GM19455 (cell line): ENCODE results near the gene PTPRG.

Experiments used
- ATAC-seq: cut with Tn5 transposase; IDR thresholded peaks from one replicate; pipeline ENCODE4 v1.9.1; 2021; ENCODE audit not compliant: unreplicated experiment

The PTPRG gene

GRCh38 chr3:61648481-61648880 is 87.1 kb downstream of the PTPRG start:
- ATAC-seq, result no peak

DNA sequence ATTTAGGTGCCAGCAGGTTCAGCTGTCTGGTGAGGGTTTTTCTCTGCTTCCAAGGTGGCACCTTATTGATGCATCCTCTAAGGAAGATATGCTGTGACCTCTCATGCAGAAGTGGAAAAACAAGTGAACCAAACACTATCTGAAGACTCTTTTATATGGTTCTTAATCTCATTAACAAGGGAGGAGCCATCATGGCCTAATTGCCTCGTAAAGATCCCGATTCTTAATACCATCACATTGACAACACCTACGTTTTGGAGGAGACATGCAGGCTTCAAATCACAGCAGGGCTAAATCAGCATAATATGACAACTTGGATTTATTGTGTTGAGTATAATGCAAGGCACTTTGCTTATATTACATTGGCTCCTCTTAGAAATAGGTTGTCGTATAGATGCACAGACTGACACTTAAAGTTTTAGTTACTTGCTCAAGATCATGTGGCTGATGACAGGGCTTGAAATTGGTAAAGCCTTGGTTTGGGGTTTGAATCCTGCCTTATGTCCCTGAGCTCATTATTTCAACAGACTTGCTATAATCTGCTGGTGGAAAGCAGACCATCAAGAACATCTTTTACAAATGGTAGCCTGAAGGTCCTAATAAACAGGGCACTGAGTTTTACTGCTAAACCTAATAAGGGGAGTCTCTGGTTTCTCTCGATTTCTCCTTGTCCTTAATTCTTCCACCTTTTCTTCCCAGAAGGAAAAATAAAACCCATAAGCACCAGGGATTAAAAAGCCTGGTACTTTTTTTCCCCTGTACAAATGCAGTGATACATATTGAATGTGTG is 88.2 kb downstream of the PTPRG start:
- no peak for ATAC-seq

- ATAC-seq, result no peak
These were observed 88.9 kb downstream of the PTPRG start for GRCh38 chr3:61650276-61650675.

DNA sequence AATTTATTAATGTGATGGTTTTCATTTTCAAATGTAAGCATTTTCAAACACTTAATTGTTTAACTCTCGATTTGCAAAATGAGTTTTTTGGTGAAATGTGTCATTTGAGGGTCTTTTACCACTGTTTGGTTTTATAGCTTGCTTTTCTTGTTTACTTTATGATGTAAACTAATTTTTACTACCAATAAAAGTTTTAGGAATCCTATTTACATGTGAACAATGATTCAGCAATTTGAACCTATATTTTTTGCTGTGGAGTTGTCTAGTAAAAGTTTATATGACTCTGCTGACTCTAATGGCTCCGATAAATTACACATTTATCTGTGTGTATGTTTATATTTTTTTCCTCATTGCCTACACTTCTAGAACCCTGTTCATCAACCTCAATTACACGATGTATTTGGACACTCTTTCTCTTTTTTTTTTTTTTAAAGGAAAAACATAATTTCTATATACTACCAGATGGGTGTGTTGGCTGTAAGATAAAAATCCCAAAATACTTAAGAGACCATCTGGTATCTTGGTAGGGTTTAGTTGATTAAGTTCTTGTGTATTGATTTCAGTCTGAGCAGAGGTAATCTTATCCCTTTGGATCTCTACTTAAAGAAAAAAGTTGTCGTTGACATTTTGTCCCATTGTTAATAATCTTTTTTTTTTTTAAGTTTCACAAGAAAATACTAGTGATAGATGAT is 89.5 kb downstream of the PTPRG start:
- no peak for ATAC-seq

- ATAC-seq, result no peak
These were observed 96.3 kb downstream of the PTPRG start for GRCh38 chr3:61657689-61658088.

GRCh38 chr3:61662861-61663260 is 101.5 kb downstream of the PTPRG start:
- ATAC-seq, result no peak

DNA sequence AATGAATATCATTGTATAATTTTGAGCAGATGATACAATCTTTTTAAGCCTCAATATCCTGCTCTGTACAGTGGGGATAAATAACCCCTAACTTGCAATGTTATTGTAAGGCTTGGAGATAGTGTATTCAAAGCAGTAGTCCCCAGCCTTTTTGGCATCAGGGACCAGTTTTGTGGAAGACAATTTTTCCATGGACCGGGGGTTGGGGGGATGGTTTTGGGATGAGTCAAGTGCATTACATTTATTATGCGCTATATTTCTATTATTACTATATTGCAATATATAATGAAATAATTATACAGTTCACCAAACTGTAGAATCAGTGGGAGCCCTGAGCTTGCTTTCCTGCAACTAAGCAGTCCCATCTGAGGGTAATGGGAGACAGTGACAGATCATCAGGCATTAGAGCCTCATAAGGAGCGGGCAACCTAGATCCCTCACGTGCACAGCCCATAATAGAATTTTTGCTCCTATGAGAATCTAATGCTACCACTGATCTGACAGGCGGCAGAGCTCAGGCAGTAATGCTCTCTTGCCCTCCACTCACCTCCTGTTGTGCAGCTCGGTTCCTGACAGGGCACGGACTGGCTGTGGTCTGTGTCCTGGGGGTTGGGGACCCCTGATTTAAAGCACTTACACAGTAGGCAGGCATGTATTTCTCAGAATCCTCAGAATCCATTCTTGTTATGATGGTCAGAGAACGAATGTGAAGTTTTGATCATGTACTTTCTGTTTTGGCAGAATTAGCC is 102.2 kb downstream of the PTPRG start:
- no peak for ATAC-seq

DNA sequence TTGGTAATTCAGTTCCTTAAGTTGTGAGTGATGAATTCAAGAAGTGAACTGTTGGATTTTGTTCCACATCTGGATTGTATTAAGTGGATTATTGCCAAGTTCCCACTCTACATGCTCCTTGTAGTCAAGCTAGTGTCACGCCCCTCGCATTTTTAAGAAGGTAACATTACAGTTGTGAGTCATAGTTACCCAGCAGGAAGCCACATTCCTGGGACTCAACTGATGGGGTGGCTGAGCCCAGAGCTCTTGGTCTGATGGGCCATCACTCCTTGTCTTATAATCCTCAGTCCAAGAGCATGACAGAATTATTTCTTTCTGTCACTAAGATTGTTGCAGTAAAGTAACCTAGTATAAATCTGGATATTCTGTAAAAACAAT is 102.7 kb downstream of the PTPRG start:
- ATAC-seq, result no peak

DNA sequence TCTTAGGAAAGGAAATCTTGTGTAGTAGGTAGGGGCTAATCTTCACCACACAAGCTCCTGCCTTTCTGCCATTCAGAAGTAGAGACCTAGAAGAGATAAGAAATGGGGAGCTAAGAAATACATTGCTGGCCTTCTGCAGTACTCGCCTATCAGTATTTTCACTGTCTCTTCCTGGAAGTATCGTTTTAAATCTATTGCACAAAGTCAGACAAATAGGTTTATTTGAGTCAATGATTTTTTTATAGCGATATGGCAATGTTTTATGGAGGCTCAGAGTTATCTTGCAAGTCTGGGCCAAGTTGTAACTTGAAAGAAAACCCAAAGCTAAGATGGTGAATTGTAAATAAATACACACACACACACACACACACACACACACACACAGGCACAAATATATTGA is 103.8 kb downstream of the PTPRG start:
- no peak for ATAC-seq

GRCh38 chr3:61665987-61666386 is 104.6 kb downstream of the PTPRG start:
- ATAC-seq, result no peak

DNA sequence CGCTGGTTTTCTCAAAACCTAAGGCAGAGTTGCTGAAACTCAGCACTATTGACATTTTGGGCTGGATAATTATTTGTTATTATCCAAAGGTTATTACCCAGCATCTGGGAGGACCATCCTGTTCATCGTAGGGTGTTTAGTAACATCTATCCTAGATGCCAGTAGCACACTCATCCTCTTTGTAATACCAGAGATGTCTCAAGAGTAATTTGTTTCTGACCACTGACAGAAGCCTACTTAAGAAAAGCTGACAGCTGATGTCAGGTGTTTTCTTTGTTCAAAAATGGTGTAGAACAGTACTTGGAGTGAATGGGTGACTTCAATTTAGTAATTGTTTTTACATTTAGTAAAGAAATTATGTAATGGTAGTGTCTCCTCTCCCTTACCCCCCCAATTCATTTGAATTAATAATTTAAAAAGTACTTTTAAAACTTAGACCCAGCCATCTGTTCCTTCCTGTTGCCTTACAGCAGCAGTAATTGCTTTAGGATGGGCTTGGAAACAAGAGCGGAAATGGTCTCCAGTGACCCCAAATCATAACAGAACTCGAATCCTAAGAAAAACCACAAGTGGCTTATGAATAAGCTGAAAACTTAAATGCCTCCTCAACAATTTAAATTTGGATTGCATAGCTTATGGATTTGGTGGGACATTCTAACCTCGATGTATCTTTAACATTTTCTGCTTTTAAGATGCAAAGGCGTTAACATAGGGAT is 105.4 kb downstream of the PTPRG start:
- ATAC-seq, result no peak

DNA sequence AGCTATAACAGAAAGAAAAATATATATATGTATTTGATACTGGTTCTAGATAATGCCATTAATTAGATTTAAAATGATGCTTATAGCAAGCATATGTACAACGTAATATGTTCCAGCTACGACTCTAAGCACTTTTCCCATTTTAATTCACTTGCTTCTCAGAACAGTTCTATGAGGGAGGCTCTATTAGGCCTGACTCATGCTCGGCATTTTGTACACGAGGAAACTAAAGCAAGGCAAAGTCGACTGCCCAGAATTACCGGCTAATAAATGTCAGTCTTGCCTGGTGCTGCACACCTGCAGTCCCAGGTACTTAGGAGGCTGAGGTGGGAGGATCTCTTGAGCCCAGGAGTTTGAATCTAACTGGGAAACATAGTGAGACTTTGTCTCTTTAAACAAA is 106.0 kb downstream of the PTPRG start:
- no peak for ATAC-seq

- no peak for ATAC-seq
These were observed 106.4 kb downstream of the PTPRG start for GRCh38 chr3:61667814-61668213.

DNA sequence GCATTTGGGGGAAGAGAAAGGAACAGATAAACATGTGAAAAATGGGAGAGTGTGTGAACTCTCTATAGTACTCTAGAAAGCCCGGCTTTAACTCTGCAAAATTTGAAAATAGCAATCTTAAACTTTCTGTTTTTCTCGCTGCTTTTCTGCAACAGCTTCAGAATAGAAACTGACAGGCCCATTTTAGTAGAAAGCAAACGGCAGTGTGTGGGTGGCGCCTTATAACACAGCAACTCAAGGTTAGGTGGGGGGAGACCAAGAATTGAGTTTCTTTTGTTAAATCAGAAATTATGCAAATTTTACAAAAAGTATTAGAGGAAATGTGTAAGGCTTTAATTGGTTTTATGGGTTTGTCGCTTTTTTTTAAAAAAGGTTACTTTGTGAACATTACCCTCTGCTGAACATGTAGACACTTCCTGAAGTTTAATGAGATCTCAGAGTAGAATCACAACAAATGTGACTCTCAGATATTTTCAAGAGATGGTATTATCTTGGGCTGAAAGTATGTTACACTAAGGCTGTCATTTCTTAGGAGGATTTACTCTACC is 107.0 kb downstream of the PTPRG start:
- ATAC-seq, result no peak

- ATAC-seq, result no peak
These were observed 107.8 kb downstream of the PTPRG start for GRCh38 chr3:61669203-61669602.

GRCh38 chr3:61669668-61670299 is 108.4 kb downstream of the PTPRG start:
- ATAC-seq, result no peak

GRCh38 chr3:61673651-61674050 is 112.3 kb downstream of the PTPRG start:
- no peak for ATAC-seq

DNA sequence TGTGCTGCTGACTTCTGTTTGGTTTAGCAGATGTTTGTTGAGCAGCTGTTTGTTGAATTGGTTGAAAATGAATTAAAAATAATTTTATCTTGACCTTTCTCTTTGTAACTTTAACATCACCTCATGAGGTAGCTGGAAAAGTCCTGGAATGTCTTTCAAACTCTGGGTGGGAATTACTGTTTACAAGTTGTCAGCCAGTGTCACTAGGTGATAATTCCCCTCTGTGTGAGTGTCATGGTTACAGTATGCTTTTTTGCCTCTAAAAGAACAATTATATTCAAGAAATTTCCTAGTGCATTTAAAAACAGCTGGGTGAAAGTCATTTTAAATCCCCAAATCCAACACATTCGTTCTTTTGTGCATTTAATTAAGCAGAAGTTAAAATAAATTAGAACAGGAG is 113.2 kb downstream of the PTPRG start:
- ATAC-seq, result no peak

DNA sequence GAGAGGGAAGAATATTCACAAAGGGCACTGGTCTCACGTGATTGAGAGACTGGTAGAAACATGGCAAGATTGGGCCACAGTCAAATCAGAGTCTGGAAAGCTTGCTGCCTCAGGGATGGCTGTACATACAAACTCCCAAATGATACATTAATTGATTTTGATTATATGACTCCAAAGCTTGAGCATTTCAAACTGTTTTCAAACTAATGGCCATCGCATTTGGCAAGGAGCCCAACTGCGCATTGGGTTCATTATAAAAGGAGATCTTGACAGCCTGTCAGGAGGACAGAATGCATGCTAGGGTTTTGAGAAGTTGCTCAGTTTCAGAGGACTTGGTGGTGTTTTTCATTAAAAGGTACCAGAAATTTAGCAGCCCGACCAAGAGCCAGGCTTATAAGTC is 117.7 kb downstream of the PTPRG start:
- no peak for ATAC-seq

GRCh38 chr3:61680617-61681016 is 119.2 kb downstream of the PTPRG start:
- ATAC-seq, result no peak

DNA sequence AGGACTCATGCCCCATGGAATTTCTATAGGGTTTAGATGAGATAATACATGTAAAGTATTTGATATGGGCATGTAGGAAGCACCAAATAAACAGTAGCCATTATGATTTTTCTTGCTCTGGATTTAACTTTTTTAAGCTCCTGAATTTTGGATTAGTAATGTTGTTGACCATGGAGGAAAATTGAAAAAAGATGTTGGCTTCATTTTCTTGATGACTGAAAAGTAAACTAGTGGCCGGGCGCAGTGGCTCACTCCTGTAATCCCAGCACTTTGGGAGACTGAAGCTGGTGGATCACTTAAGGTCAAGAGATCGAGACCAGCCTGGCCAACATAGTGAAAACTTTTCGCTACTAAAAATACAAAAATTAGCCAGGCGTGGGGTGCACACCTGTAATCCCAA is 120.3 kb downstream of the PTPRG start:
- no peak for ATAC-seq
